HG03520 (cell line): Measurements from ENCODE around the gene SH2D7.
A peak's percentile ranks its signal among the peaks of the same experiment; 100 is the strongest.
"Not testable (repeated sequence)": the region's sequence is repeated elsewhere in the genome, so short reads cannot be mapped to it uniquely, and the experiment has no call there.

Experiments
- ATAC-seq: cut with Tn5 transposase; IDR thresholded peaks from one replicate; pipeline ENCODE4 v1.9.1; 2021; ENCODE audit warnings: mild to moderate bottlenecking, moderate library complexity; ENCODE audit not compliant: unreplicated experiment

Gene SH2D7

DNA sequence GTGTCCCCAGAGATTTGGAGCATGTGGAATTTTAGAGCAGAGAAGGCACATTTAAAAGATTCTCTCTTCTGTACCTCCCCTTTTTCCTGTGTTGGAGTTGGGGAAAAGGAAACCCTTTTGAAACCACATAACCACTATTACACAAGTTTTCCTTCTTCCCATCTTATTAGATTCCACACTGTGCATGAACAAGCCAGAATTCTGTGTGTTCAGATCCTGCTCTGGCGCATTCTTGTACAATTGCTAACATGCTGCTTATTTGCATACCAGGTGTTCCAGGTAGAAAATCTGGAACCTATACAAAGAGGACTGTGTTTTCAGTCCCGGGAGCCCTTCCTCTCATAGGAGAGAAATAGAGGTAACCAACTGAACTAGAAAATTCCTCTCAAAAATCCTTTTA is 41.4 kb downstream of the SH2D7 start:
- no peak for ATAC-seq

DNA sequence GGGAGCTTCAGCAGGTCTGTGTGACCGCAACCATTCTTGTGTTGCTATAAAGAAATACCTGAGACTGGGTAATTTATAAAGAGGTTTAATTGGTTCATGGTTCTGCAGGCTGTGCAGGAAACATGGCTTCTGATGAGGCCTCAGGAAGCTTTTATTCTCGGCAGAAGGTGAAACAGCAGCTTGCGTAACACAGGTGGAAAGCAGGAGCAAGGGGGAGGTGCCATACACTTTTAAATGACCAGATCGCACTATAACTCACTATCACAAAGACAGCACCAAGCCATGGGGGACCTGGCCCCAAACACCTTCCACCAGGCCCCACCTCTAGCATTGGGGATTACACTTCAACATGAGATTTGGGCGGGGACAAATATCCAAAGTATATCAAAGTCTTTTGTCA is 47.2 kb downstream of the SH2D7 start:
- no peak for ATAC-seq

DNA sequence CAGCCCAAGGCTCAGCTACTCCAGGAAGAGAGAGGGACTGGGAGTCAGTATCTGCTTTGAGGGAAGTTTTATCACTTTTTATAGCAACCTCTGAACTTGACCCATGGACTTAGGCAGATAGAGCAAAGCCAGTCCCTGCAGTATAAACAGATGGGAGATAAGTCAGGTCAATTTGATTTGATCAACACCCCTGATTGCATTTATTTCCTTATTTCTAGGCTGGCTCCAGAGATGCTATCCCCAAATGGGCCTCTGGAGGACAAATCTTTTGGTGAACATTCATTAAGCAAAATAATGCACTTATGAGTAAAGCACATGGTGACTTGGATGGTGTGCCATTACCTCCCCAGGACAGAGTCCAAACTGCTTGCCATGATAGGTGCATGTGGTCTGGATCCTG is 47.9 kb downstream of the SH2D7 start:
- ATAC-seq, result no peak

DNA sequence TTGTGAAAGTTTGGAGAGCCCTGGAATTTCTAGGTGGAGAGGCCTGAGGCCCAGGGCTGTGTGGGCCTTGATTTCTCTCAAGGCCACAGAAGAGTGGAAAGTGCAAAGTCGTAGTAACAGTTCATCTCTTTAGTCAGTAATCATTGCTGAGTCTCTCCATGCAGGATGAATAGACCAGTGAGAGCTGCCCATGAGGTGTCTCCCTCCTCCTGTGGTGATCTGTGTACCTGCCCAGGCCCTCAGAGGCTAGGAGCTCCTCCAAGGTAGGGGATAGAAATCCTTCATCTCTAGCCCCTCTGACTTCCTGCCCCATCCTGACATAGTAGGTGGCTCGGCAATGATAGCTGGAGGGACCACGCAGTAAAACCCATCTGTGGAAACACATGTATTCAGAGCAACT is 50.0 kb downstream of the SH2D7 start:
- ATAC-seq, result no peak

DNA sequence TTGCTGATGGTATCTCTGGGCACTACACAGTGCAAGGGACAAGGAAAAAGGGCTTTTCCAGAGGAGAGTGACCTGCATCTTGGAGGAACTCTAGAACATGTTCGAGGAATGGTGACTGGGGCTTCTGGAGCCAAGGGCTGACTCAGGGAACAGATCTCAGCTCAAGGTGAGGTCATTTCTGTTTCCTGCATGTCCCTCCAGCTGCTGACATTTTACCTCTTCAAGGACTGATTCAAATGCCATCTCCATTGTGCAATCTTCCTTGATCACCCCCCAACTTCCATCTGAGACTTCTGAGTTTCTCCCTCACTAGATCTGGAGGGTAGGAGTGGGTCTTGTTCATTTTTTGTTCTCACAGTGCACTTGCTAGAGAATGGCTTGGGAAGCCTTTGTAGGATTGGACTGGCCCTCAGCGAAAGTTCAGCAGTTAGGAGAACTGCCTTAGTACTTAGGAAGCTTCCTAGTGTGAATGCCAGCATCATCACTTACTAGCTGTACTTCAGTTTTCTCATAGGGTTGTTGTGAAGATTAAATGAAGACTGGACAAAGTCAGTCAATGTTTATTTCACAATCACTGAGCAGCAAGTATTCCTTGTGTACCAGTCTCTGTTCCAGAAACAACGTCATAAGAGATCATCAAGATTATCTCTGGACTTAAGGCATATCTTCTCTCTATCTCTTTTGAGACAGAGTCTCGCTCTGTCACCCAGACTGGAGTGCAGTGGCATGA is 54.2 kb downstream of the SH2D7 start:
- no peak for ATAC-seq

DNA sequence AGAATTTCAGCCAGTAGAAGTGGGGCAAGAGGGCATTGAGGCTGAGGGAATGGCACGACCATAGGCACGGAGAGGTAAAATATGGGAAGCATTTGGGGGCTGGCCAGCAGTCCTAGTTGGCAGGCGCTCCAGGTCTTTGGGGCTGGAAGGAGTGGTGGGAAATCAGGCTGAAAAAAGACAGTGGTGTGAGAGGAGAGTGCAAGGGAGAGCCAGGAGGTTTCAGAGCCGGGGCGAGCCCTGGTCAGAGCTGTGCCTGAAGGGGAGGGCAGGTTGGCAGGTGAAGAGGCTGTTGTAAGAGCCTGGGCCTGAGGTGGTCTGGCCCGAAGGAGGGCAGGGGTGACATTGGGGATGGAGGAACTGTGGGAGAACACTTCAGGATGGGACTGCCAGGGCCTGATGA is 55.2 kb downstream of the SH2D7 start:
- no peak for ATAC-seq

DNA sequence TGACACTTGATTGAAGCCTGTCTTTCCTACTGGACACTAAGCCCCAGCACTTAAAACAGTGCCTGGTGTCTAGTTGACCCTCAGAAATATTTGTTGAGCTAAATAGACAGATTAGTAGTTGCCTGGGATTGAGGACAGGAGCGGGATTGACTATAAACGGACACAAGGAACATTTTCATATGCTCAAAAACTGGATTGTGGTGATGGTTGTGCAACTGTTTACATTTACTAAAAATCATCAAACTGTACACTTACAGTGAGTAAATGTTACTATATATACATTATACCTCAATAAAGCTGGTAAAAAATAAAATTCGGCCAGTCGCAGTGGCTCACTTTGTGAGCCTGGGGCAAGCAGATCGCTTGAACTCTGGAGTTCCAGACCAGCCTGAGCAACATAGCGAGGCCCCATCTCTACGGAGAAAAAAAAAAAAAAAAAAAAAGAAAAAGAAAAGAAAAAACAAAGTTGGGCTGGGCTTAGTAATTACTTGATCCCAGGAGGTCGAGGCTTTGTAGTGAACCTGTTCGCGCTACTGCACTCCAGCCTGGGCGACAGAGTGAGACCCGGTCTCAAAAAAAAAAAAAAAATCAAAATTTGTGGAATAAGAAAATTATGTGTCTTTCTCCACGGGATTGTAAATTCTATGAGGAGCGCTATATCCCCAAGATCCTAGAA is 56.2 kb downstream of the SH2D7 start:
- ATAC-seq, result no peak

DNA sequence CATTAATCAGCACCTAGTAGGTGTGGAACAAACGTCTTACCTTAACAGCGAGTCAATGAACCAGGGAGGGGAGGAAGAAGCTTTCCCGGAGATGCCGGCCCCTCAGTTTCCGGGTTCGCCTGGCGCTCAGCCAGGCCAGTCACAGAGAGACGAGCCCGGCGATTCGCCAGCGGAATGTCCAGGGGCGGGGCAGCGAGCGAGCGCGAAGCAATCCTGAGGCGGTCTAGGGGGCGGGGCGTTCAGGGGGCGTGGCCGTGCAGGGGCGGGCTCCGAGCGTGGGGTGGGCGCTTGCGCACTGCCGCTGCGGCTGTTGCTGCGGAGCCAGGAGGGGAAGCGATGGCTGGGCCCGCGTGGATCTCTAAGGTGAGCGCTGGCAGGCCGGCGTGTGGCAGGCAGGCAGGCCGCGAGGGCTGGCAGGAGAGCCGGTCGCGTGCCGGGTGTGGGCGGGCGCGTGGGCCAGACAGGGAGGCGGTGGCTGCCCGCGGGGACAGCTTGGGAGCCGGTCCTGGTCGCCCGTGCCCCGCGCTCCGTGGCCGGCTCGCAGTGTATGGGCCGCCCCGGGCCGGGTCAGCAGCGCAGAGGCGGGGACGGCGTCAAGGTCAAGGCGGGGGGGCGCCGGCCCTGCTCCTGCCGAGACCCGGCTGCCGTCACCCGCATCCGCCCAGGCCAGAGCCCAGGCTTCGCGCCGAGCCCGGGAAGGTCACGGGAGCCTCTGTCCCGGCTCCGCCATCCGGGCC is 56.9 kb downstream of the SH2D7 start, which contains the start of gene IDH3A:
TSS of gene IDH3A (plus strand) at position 295 of the 737 bp plus-strand sequence. CDS start at position 337, 42 bp downstream.
- ATAC-seq, result peak; percentile 85

DNA sequence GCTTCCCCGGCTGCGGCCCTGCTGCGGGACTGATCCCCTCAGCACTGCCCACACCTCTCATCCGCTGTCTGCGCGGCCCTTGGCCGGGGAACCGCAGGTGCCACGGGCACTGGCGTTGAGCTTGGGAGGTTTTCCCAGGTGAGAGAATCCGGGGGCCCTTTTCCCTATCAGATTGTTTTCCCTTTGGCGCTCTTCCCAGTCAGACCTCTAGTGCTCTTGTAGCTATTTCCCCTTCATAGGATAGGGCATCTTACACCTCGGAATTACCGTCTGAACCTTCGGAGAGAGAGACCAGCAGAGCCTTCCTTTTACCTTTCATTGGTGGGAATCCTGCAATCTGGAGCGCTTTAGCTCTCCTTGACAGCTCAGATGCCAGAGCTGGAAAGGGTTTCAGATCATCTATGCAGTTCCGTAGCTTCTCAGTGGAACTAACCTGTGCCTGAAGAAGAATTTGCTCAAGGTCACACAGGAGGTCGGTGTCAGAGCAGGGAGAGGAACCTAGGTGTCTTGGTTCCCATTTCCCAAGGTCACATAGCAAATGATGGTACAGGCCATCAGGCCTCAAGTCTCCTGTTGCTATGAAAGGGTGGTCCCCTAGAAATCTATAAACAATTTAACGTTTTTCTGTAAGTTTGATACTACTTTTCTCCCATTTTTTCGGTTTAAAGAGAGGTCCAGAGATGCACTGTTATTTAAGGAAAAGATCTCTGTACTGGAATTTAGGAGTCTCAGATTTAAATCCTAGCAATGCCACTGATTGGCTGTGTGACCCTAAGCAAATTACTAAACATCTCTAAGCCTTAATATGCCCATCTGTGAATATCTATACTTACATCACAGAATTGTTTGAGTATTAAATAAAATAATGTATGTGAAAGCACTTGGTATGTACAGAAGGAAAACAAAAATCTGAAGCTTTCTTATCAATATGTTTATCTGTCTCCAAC is 57.7 kb downstream of the SH2D7 start:
- no peak for ATAC-seq

DNA sequence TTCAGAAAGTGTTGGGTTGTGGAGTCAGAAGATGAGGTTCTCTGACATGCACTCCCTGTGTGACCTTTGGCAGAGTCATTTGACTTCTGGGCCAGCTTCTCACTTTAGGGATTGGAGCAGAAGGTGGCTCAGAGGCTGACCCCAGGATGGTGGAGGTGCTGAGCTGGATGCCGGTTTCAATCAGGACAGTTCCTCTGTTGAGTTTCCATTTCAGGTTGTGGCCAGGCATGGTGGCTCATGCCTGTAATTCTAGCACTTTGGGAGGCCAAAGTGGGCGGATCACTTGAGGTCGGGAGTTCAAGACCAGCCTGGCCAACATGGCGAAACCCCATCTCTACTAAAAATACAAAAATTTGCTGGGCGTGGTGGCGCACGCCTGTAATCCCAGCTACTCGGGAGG is 58.7 kb downstream of the SH2D7 start:
- not testable (repeated sequence) for ATAC-seq
